Central memory CD8-positive, alpha-beta T cell (primary cell): ENCODE measurements around the gene GAS7.
"Not testable (repeated sequence)": the region's sequence is repeated elsewhere in the genome, so short reads cannot be mapped to it uniquely, and the experiment has no call there.

Experiments
- ATAC-seq: fragments of 150-1000 bp; cut with Tn5 transposase; replicated peaks from 2 replicates; pipeline ENCODE4 v1.10.0; 2022; ENCODE audit warnings: mild to moderate bottlenecking, moderate FRiP score, moderate number of reproducible peaks; ENCODE audit not compliant: poor library complexity, severe bottlenecking; ENCODE audit errors: extremely low read depth
- DNase-seq, 2 donors: peaks; one replicate each; pipeline ENCODE4 v3.0.0; 2021; ENCODE audit warnings: low spot score in 2 of 2
- H3K27ac Mint-ChIP-seq: one replicate; pipeline ENCODE4 v1.8.0; 2022; ENCODE audit warnings: low read depth, mild to moderate bottlenecking, moderate library complexity, mixed read lengths
- H3K27me3 Mint-ChIP-seq: one replicate; pipeline ENCODE4 v1.8.0; 2022; ENCODE audit warnings: mixed read lengths
- H3K36me3 Mint-ChIP-seq: one replicate; pipeline ENCODE4 v1.8.0; 2022; ENCODE audit warnings: mild to moderate bottlenecking, moderate library complexity, mixed read lengths; ENCODE audit not compliant: insufficient read depth
- H3K4me1 Mint-ChIP-seq: one replicate; pipeline ENCODE4 v1.8.0; 2022; ENCODE audit warnings: mixed read lengths
- H3K4me3 Mint-ChIP-seq: one replicate; pipeline ENCODE4 v1.8.0; 2022; ENCODE audit warnings: mild to moderate bottlenecking, moderate library complexity, mixed read lengths
- H3K9me3 Mint-ChIP-seq: one replicate; pipeline ENCODE4 v1.8.0; 2022; ENCODE audit warnings: mixed read lengths

The GAS7 gene

GRCh38 chr17:10016958-10017570 is 181.3 kb downstream of the GAS7 start:
- ATAC-seq, H3K27ac Mint-ChIP-seq, DNase-seq, H3K9me3 Mint-ChIP-seq, H3K36me3 Mint-ChIP-seq, H3K27me3 Mint-ChIP-seq, H3K4me3 Mint-ChIP-seq: not testable (repeated sequence)
- H3K4me1 Mint-ChIP-seq: peaks cover 23% of the 10 kb centered on the region

GRCh38 chr17:10013365-10014112 is 184.9 kb downstream of the GAS7 start:
- Mint-ChIP-seq H3K36me3 (peaks cover 2% of the 10 kb centered on the region), H3K9me3 (no peaks in the 10 kb centered on the region), H3K27me3 (no peaks in the 10 kb centered on the region), H3K4me3 (no peak overlapping the region), H3K4me1 (peaks cover 18% of the 10 kb centered on the region), H3K27ac (no peak overlapping the region)
- ATAC-seq: no peak
- no peak for DNase-seq

GRCh38 chr17:10010752-10011151 is 187.7 kb downstream of the GAS7 start:
- Mint-ChIP-seq H3K36me3 (no peaks in the 10 kb centered on the region), H3K27me3 (no peaks in the 10 kb centered on the region), H3K4me1 (peaks cover 18% of the 10 kb centered on the region), H3K9me3 (no peaks in the 10 kb centered on the region), H3K27ac (no peak overlapping the region), H3K4me3 (no peak overlapping the region)
- no peak for ATAC-seq
- no peak for DNase-seq

GRCh38 chr17:10003705-10004104 is 194.7 kb downstream of the GAS7 start:
- no peaks in the 10 kb centered on the region for H3K9me3 Mint-ChIP-seq
- no peak overlapping the region for H3K4me3 Mint-ChIP-seq
- no peak overlapping the region for H3K27ac Mint-ChIP-seq
- no peaks in the 10 kb centered on the region for H3K27me3 Mint-ChIP-seq
- DNase-seq: no peak
- ATAC-seq: no peak
- peaks cover 7% of the 10 kb centered on the region for H3K4me1 Mint-ChIP-seq
- H3K36me3 Mint-ChIP-seq: no peaks in the 10 kb centered on the region

- not testable (repeated sequence) for H3K36me3 Mint-ChIP-seq, ATAC-seq, H3K4me3 Mint-ChIP-seq, H3K27me3 Mint-ChIP-seq, H3K9me3 Mint-ChIP-seq, H3K27ac Mint-ChIP-seq, H3K4me1 Mint-ChIP-seq, DNase-seq
Observed at GRCh38 chr17:10002567-10003360, 195.6 kb downstream of the GAS7 start.

GRCh38 chr17:10001306-10001873 is 197.0 kb downstream of the GAS7 start:
- H3K4me1 Mint-ChIP-seq: peaks cover 12% of the 10 kb centered on the region
- H3K27ac Mint-ChIP-seq: no peak overlapping the region
- DNase-seq (no peak), ATAC-seq (no peak)
- no peaks in the 10 kb centered on the region for H3K36me3 Mint-ChIP-seq
- H3K27me3 Mint-ChIP-seq: no peaks in the 10 kb centered on the region
- no peaks in the 10 kb centered on the region for H3K9me3 Mint-ChIP-seq
- no peak overlapping the region for H3K4me3 Mint-ChIP-seq

- Mint-ChIP-seq H3K27me3 (no peaks in the 10 kb centered on the region), H3K27ac (no peak overlapping the region), H3K9me3 (no peaks in the 10 kb centered on the region), H3K36me3 (no peaks in the 10 kb centered on the region), H3K4me3 (no peak overlapping the region), H3K4me1 (peaks cover 15% of the 10 kb centered on the region)
- DNase-seq: no peak
- ATAC-seq: no peak
Observed at GRCh38 chr17:9999919-10000695, 198.3 kb downstream of the GAS7 start.

- H3K4me3 Mint-ChIP-seq: no peak overlapping the region
- ATAC-seq (no peak), DNase-seq (no peak)
- peaks cover 19% of the 10 kb centered on the region for H3K4me1 Mint-ChIP-seq
- H3K27ac Mint-ChIP-seq: no peak overlapping the region
- H3K9me3 Mint-ChIP-seq: no peaks in the 10 kb centered on the region
- no peaks in the 10 kb centered on the region for H3K27me3 Mint-ChIP-seq
- no peaks in the 10 kb centered on the region for H3K36me3 Mint-ChIP-seq
Observed at GRCh38 chr17:9998060-9998459, 200.3 kb downstream of the GAS7 start.

GRCh38 chr17:9994761-9995160 is 203.6 kb downstream of the GAS7 start:
- Mint-ChIP-seq H3K27me3 (no peaks in the 10 kb centered on the region), H3K4me3 (no peak overlapping the region), H3K9me3 (no peaks in the 10 kb centered on the region), H3K36me3 (peaks cover 2% of the 10 kb centered on the region), H3K27ac (no peak overlapping the region), H3K4me1 (peaks cover 13% of the 10 kb centered on the region)
- no peak for ATAC-seq
- DNase-seq: no peak

GRCh38 chr17:9991796-9992195 is 206.6 kb downstream of the GAS7 start:
- no peak for DNase-seq
- H3K4me1 Mint-ChIP-seq: peaks cover 20% of the 10 kb centered on the region
- ATAC-seq: no peak
- peaks cover 2% of the 10 kb centered on the region for H3K36me3 Mint-ChIP-seq
- H3K27me3 Mint-ChIP-seq: no peaks in the 10 kb centered on the region
- H3K9me3 Mint-ChIP-seq: peaks cover 5% of the 10 kb centered on the region
- H3K27ac Mint-ChIP-seq: no peak overlapping the region
- no peak overlapping the region for H3K4me3 Mint-ChIP-seq

GRCh38 chr17:9991351-9991750 is 207.1 kb downstream of the GAS7 start:
- H3K9me3 Mint-ChIP-seq: peaks cover 5% of the 10 kb centered on the region
- no peak overlapping the region for H3K4me3 Mint-ChIP-seq
- H3K4me1 Mint-ChIP-seq: peaks cover 20% of the 10 kb centered on the region
- no peak for ATAC-seq
- no peak for DNase-seq
- no peaks in the 10 kb centered on the region for H3K27me3 Mint-ChIP-seq
- H3K36me3 Mint-ChIP-seq: peaks cover 2% of the 10 kb centered on the region
- no peak overlapping the region for H3K27ac Mint-ChIP-seq
